GM18511 (cell line): Measurements from ENCODE around the gene LRCOL1.

ENCODE experiments used
- ATAC-seq: cut with Tn5 transposase; IDR thresholded peaks from one replicate; pipeline ENCODE4 v1.9.1; 2021; ENCODE audit warnings: mild to moderate bottlenecking, moderate library complexity; ENCODE audit not compliant: unreplicated experiment

LRCOL1 gene

DNA sequence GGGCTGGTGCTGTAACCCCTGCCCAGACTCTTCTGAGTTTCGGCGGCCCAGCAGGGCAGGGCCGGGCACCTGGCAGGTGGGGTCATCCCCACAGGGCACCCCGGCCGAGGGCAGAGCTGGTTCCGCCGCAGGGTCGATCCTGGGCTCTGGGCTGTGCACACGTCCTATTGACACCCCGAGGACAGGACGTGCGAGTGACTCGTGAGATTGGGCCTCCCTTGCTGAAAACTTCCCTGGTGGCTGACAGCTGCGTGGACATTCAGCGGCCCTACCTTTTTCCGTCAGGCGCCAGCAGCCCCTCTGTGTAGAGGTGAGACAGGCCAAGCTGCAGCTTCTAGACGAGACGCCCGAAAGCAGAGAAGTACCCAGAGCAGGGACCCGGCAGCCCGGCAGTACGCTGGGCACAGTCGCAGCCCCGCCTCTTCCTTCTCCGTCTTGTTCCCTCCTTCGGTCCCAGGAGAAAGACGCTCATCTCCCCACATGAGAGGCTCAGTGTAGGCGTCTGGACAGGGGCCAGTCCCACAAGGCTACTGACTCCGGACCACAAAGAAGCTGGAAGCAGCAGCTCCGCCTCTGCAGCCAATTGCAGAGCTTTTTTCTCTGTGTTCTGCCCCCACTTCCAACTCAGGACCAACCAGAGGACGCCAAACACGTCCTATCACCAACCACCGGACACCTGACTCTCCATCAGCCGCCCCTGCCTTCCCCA, at the start of gene LRCOL1:
LRCOL1 (minus strand) TSS at position 532 of the 709 bp plus-strand sequence. CDS start 4,331 bp downstream, outside the sequence.
- ATAC-seq, result no peak

DNA sequence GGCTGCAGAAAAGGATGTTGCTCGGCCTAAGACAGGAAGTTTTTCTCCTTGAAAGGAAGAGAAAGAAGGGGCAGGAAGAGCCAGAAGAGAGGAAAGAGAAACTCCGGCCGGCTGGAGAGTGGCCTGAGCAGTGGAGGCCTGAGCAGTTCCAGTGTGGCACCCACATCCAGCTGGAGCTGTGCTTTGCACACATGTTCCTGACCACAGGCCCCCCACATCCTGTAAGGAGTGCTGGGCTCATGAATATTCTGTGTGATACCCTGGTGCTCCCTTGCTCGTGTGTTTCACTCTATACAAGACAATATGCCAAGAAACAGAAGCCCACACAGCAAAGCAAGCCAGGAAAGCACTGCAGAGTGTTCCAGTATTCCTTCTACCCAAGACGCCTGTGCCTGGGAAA, 49.7 kb upstream of the LRCOL1 start:
- no peak for ATAC-seq

DNA sequence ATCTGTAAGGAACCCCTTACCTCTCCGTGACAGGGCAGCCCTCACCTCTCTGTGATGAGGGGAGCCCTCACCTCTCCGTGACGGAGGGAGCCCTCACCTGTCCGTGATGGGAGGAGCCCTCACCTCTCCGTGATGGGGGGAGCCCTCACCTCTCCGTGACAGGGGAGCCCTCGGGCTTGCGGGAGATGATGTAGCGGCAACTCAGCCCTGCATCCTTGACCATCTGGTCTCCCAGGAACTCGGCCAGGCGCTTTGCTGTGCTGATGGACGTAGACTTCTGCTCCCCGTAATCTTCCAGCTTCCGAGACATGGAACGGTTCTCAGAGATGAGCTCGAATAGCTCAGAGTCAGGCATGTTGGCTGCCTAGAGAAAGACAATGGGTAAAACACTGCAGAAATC, 48.8 kb upstream of the LRCOL1 start:
- no peak for ATAC-seq

DNA sequence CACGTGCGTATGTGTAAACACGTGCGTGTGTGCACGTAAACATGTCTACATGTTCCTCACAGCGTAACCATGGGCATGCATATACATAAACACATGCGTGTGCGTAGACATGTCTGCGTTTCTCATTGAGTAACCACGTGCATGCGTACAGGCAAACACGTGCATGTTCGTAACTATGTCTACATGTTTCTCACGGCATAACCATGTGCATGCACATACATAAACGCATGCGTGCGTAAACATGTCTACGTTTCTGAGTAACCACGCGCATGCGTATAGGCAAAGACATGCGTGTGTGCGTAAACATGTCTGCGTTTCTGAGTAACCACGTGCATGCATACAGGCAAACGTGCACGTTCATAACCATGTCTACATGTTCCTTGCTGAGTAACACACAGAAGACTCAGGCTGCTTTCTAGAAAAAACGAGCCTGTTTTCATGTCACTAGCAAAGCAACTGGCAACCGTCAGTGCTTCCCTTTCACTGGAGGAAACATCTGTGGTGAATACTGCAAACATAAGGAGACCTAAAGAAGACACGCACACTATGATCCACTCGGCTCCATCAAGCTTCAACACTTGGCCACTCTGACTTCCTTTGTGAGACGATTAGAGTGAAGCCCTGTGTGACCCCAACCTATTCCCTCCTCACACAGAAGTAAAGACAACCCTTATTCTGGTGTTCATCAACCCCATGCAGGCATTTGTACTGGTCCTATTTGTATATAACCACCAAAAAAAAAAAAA, 47.9 kb upstream of the LRCOL1 start:
- ATAC-seq, result no peak

DNA sequence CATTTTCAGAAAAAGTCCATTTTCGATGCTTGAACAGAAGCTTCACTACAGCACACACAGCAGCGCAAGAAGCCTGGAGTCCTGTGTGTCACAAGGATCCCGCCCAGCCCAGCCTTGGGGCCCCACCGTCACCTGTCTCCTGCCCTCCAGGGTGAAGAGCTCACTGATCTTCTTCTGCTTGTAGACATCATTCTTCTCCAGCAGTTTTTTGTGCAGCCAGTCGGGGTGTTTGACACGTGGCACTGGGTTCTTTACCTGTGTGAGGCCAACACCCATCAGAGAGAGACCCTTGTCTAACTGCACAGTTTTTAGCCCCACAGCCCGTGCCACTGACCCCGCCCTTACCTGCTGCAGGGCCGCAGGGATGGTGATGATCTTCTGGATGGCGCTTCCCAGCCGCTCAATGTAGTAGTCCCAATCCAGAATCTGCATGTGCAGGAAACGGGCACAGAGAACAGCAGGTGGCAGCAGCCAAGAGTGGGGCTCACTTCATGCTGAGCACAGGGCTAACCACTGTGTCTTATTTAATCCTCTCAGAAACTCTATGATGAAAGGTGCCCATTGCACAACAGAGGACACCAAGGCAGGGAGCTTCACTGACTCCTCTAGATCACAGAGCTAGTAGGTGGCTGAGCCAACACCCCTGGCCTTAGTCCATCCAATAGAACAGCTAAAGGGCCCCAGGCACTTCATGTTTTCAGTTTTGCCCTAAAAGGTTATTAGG, 46.8 kb upstream of the LRCOL1 start:
- no peak for ATAC-seq

DNA sequence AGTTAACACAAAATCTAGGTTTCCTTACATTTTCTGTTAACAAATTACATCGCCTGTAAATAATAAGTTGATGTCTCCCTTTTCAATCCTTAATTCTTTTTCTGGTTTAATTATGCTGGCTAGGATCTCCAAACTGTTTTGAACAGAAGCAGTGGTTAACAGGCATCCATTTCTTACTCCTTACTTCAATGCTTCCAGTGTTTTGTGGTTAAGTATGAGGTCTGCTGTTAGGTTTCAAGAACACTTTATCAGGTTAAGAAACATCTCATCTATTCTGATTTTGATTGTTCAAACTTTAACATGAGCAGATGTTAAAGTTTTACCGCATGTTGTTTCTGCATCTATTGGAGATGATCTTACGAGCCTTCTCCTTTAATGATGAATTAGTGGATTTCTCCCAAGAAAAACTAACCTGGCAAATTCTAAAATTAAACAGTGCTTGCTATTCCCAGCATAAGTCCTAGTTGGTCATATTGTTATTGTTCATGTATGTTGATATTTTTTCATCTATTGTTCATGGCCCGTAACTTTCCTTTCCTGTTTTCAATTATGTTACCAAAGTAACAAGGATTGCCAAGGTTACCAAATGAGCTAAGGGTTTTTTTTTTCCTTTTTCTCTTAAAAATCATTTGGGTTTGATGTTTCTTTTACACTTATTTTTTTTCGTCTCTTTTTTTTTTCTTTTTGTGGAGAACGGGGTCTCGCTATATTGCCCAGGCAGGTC, 43.3 kb upstream of the LRCOL1 start:
- no peak for ATAC-seq

DNA sequence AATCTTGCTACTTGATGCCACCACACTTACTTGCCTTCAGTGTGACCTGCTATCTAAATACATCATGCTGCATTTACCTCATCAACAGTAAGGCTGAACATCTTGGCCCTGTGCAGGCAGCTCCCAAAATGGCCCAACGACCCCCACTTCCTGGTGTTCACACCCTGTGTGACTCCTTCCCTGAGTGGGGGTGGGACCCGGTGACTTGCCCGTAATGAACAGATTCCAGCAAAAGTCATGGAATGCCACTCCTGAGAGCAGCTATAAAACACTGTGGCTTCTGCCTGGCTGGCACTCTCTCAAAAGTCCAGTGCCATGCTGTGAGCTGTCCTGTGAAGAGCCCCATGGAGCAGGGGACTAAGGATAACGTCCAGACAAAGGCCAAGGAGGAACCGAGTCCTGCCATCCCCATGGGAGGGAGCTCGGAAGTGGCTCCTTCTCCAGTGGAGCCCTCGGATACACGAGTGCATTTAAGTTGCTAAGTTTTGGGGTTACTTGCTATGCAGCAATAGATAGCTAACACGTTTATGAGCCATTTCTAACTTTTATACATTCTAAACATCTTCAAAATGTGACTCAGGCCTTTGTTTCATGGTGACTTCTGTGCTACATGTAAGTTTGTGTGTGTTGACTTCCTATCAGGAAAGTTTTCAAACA, 41.2 kb upstream of the LRCOL1 start:
- ATAC-seq, result no peak

DNA sequence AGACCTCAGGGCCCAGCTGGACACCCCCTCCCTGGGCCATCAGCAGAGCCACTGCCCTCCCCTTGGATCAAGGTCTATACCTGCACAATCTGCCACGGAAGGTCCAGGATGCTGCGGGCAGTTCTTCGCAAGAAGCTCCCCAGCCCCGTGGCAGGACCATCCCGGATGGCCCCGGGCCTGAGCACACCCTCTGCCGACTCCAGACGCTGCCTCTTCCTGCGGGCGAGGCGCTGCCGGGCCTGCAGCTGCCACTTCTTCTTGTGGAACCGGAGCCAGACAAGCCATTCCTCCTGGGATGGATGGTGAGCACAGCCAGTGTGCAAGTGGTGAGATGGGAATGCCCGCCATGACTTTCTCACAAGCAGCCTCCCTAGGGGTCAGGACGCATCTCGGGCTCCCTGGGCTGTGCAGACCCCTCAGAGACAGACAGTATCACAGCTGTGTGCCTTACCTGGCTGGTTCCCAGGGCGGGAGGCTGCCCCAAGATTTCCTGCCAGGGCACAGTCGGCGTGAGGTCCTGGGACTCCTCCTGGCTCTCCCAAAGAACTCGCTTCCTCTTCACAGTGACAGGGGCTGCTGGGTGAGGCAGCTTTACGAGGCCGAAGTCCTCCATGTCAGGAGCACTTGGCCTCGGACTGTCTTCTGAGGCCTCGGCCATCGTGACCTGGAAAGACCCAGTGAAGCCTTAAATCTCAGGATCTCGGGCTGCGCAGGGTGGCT, 39.0 kb upstream of the LRCOL1 start:
- ATAC-seq, result no peak

DNA sequence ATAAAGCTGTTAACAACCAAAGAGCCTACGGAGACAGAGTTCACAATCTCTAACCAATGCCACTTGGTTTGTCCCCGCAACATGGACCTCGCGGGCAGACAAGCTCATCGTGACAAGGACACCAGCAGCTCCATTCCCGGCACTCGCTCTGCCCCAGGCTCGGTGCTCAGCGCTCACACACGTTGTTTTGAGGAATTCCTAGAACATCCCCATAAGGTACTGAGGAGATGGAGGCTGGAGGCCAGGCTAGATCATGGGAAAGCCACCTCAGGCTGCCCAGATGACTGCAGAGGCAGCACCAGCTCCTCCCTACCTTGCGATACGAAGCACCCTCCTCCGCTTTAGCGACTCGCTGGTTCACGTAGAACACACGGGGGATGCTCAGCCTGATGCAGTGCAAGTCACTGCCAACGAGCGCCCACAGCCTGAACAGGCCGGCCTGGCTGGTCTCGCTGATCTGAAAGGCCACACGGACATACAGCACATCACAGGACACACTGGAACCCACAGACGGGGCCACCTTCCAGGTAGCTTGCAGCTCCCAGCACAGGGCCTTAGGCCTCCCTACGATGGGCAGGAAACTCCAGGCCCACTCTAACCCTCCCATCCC, 38.3 kb upstream of the LRCOL1 start:
- ATAC-seq, result no peak

DNA sequence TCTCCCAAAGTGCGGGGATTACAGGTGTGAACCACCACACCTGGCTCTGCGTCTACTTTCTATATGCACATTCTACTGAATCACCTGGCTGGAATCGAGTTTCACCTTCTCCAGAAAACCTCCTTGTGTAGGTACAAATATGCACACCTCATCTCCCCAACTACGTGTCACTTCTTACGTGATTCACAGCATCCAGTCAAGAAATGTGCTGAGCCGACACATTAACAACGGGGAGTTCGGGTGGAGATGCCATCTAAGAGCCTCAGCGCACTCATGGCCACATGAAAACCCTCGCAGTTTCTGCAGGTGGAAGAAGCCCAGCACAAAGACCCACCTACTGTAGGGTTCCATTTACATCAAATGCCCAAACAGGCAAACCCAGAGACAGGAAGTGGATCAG, 37.5 kb upstream of the LRCOL1 start:
- no peak for ATAC-seq

DNA sequence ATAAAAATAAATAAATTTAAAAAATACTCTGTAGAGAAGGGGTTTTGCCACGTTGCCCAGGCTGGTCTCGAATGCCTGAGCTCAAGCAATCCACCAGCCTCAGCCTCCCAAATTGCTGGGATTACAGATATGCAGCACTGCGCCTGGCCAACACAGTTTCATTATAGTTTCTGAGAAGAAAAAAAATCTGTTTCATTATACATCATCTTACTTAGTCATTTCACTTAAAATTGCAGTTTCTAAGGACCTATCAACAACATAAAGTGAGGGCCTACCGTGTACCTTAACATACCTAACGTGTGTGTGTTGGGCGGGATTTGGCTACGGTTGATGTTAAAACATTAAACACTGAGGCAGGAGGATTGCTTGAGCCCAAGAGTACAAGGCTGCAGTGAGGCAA, 36.5 kb upstream of the LRCOL1 start:
- no peak for ATAC-seq

DNA sequence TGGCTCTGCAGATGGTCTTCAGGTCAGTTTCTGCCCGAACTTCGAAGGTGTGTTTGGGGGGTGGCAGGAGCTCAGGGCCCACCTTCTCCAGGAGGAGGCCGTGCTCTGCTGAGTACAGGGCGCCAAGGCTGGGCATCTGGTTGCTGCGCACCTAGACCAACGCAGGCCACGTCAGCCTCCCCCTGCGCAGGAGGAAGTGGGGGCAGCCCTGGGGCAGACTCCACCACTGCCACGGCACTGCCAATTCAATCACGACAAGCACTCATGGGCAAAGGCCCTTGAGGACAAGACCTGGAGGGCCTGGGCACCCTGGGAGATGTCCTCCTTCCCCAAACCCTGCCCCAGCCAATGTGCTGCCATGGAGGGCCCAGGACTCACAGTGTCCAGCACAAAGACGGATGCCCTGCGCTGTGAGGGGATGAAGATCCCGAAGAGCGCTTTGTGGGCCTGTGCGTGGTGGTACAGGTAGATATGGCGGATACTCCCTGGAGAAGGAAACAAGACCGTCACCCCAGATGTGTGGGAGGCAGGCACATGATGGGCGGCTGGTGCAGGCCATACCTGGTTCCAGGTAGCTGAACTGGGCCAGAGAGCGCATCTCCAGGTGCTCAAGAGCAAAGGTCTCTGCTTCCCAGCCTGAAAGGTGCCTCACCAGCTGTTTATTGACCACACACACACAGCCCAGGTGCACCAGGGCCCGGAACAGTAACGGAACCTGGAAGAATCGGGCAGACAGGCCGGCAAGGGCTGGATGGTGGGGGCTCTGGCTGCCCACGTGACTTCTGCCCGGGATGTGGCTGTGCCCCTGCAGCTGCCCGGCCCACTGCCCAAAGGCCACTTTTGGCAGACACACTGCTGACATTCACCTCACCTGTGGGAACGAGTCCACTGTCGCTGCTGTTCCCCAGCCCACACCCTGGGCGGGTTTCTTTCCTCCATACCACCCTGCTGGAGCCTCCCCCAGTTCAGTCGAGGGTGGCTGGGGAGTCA, 32.8 kb upstream of the LRCOL1 start:
- no peak for ATAC-seq

DNA sequence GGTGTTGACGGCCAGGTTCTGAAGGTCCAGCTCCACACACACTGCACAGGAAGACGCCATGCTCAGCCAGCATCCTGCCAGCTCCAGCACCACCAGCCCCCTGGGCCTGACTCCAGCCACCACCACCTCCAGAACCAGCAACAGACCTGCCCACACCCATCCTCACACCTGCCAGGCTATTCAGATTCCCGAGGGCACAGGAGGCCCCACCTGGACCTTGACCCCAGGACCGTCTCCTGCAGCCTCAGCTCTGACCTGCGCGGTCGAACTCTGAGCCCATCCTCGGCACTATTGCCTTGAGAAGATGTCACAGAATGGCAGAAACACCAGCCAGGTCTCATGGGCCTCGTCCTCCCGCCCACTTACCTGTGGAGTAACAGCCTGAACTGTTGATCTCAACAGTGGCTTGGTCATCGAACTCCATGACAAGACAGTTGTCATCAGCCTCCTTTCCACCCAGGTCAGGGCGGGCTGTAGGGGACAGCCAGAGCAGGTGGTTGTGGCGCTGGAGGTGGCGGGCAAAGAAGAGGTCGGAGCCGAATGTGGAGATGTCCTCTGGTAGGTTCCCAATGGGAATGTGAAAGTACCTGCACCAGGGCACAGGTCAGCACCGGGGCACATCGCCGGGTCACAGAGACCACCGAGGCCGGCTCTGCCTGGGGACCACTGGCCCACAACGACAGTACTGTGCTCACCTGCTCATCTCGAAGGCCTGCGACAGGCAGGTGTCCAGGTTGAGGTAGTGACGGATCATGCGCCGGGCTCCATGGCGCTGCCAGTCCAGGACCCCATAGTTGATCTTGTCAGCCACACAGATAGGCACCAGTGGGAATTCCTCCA, 31.6 kb upstream of the LRCOL1 start:
- no peak for ATAC-seq

DNA sequence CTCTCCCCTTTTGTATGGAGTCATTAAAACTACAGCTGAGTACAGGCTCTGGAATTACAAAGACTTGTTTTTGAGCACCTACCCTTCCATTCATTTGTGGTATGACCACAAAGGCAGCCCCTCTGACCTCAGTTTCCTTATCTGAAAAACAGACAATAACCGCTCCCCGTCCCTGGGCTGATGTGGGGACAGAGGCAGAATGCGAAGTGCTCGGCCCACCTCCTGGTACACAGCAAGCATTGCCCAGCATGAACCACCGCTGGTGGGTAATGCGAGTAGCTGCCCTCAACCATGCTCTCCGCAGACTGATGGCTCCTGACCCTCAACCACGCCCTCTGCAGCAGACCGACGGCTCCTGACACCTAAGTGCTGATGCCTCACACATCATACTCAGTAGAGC, 30.6 kb upstream of the LRCOL1 start:
- ATAC-seq, result no peak

DNA sequence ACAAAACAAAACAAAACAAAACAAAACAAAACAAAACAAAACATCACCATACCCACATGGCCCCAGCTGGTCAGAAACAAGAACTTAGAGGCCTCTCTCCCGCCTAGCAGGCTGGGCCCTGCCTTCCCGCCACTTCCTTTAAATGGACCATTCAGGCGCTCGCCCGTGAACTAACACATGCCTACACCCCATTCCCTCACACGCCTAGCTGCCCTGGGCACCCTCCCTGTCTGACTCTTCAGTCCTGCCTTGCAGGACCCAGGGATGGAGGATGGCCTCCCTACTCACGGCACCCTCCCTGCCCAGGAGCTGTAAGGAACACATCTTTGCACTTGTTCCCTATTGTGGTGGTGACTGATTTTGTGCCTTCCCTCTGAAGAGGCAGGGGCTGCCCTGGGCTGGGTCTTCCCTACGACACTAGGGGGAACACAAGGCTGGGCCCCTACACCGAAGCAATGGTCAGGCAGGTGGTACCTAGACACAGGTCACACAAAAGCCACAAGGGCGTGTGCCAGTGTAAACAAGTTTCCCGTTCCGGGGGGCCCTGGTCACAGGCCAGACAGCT, 29.7 kb upstream of the LRCOL1 start:
- no peak for ATAC-seq

DNA sequence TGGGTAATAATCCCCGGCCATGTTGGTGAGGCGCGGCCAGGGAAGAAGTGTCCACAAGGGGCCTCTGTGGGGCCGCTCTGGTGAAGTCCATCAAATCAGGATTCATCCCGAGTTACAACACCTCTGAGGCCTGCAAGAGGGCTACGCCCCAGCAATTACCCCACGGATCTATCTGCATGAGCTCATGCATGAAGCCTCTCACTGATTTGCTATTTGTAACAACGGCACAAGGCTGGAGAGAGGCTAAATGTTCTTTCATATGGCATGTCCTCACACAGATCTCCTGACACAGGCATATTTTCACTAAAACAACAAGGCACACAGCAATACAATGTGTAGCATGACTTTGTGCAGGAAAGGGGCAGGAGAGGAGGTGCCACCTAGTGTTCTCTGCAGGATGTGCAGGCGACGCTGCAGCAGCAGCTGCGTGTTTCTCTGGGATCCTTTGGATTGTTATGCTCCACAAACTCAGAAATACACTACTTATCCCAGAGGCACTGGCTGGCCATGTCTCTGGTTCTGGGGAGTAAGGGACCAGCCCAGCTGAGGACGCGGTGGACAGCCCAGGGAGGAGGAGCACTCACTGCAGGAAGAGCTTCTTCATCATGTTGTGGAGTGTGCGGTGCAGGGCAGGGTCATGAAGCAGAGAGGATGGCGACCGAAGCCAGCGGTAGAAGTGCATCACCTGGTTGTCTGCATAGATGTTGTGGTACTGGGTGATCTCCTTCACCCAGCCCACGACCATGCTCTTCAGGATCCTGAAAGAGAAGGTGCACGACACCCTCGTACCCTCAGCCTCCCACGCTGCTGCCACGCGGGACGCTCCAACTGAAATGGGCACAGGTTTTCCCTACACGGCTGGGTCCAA, 28.4 kb upstream of the LRCOL1 start:
- ATAC-seq, result no peak
